Stimulated activated CD8-positive, alpha-beta memory T cell treated with anti-CD3 and anti-CD28 coated beads, Interleukin-15, amount 100 ng/mL, for 24 hours (primary cell): ENCODE results near the gene PEAK1.
"Not testable (repeated sequence)": the region's sequence is repeated elsewhere in the genome, so short reads cannot be mapped to it uniquely, and the experiment has no call there.

ENCODE experiments used
- DNase-seq: peaks from one replicate; pipeline ENCODE4 v3.0.0-alpha.2; 2020; ENCODE audit warnings: low read depth

Gene PEAK1

GRCh38 chr15:77309392-77309791, 110.5 kb downstream of the PEAK1 start:
- DNase-seq = no peak

- DNase-seq = no peak
Measured at GRCh38 chr15:77305953-77306352, 114.0 kb downstream of the PEAK1 start.

- DNase-seq = no peak
Measured at GRCh38 chr15:77296773-77297337, 123.0 kb downstream of the PEAK1 start.

GRCh38 chr15:77295446-77295845, 124.5 kb downstream of the PEAK1 start:
- no peak for DNase-seq

- DNase-seq = no peak
Measured at GRCh38 chr15:77292969-77293558, 126.8 kb downstream of the PEAK1 start.

DNA sequence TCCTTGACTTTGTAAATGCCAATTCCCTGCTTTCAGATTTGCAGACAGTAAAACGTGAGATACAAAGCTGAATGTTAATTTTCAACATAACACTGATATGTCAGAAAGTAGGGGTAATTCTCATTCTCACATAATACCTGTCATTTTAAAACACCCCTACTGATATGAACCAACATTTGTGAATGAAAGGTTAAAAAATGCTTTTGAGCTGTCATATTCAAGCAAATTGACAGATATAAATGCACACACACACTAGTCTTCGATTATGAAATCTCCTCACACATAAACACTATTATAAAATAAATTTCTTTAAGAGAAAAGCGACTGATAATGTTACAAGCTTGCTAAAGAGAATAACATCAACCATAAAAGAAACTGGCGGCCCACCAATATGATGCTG, 128.8 kb downstream of the PEAK1 start:
- DNase-seq = no peak

DNA sequence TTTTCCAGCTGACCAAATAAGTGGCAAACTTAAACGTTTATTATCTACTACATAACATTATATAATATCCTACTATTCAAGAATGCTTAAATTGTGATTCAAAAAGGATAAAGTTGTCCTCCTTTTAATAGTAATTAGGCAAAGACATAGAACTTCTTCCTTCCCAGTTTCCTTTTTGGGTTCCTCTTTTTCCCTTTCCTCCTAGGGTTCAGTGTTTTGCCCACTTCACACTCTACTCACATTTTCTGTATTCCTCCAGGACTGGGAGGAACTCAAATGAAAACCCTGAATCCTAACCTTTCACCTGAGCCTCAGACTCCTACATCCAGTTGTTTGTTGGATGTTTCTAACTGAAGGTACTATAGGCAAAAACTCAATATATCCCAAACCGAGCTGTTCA, 132.5 kb downstream of the PEAK1 start:
- DNase-seq = no peak

GRCh38 chr15:77285057-77285997, 134.6 kb downstream of the PEAK1 start:
- no peak for DNase-seq

DNA sequence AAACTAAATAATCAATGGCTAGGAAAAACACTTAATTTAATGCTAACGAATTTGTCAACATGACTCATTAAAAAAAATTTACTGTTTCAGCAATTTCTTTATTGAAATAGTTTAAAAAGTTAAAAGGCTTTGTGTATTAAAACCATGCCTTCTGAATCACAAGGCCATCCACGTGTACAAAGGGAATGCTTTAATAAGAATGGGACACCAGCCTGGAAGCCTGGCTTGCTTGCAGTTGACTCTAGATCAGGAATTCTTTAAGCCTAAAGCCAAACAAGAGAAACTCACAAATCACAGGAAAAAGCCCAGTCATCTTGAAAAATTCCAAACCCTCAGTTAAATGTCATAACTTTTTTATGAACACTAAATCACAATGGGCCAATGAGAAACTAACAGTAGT, 137.6 kb downstream of the PEAK1 start:
- no peak for DNase-seq

DNA sequence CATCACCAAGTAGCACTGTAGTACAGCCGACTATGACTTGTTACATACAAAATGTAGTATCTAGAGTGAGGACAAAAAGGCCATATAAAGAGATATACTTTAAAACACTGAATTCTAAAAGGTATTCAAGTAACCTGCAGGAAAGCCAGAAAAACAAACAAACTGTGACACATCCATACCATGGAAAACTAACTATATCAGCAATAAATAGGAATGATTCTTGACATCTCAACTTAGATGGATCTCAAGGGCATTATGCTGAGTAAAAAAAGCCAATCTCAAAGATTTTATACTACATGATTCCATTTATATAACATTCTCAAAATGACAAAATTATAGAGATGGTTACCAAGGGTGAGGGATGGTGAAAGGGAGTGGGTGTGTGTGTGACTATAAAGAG, 143.0 kb downstream of the PEAK1 start:
- DNase-seq = no peak

- no peak for DNase-seq
Measured at GRCh38 chr15:77276096-77276495, 143.8 kb downstream of the PEAK1 start.

GRCh38 chr15:77273136-77273535, 146.8 kb downstream of the PEAK1 start:
- DNase-seq = not testable (repeated sequence)

DNA sequence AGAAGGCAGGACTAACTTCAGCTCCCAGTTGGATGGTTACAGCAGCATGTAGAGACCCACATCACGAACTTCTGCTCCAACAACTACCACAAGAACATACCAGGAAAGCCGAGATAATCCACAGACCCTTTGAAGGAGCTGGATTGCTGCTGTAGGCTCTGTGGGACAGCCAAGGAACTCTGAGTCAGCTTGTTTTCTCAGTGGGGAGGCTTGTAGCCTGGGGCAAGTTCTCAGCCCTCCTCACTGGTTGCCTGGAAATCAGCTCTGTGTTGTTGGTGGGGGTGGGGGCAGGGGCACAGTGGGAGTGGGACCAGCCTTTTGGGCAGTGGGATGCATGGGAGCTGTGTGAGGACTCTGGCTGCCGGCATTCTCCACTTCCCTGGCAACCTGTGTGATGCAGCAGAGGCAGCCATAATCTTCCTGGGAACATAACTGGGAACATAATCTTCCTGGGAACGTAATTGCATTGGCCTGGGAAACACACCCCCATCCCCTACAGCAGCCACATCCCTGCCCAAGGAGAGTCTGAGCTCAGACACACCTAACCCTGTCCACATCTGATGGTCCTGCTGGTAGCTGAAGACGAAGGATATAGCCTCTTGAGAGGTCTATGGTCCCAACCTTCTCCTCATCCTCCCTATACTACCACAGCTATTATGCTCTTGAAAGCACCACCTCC, 153.1 kb downstream of the PEAK1 start:
- DNase-seq = no peak

GRCh38 chr15:77255385-77255784, 164.5 kb downstream of the PEAK1 start:
- no peak for DNase-seq

- no peak for DNase-seq
Measured at GRCh38 chr15:77251662-77252061, 168.2 kb downstream of the PEAK1 start.

GRCh38 chr15:77247116-77247515, 172.8 kb downstream of the PEAK1 start:
- DNase-seq = no peak

DNA sequence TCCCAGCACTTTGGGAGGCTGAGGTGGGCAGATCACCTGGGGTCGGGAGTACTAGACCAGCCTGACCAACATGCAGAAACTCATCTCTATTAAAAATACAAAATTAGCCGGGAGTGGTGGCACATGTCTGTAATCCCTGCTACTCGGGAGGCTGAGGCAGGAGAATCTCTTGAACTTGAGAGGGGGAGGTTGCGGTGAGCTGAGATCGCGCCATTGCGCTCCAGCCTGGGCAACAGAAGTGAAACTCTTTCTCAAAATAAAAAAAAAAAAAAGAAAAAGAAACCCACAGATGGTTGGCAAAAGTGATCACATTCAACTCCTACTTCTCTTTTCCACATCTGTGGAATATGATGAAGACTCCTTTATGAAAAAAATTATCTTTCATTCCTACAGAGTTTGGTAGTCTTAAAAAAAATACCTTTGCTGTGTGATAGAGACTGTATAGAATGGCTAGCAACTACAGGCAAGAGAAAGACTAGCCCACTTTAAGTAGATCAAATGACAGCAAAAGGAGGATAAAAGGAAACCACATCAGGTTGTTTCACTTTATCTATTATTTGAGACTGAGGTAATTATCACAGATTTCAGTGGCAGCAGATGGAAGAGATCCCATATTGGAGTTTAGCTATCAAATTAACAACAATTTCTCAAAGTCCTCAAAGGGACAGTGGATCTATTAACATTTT, 176.0 kb downstream of the PEAK1 start:
- no peak for DNase-seq

DNA sequence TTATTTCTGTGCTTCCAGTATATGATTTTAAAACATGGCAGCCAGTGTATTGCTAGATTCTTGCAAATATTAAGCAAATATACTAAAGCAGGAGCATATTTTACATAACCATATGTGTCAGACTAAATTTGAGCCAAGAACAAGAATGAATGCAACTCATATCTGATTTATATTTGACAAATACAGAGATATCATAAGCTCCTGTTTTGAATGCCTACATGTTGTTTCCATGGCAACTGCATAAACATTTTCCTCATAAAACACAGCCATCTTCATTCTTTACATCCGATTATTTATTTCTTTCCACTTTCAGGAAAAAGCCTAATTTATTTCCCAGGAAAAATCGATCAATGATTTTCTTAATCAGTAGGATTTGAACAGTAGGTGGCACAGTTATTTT, 176.8 kb downstream of the PEAK1 start:
- DNase-seq = no peak

- no peak for DNase-seq
Measured at GRCh38 chr15:77239882-77240608, 179.9 kb downstream of the PEAK1 start.

- no peak for DNase-seq
Measured at GRCh38 chr15:77235566-77235965, 184.3 kb downstream of the PEAK1 start.

GRCh38 chr15:77228828-77229227, 191.1 kb downstream of the PEAK1 start:
- DNase-seq = no peak
